Smooth muscle cell (in vitro differentiated cells): ENCODE data around the gene RGCC. TPM values are rescaled to one million over a fixed set of nuclear protein-coding genes. Genes with fewer than 3 reads are reported as not detected.

Experiments
- DNase-seq: peaks from one replicate; lab custom pipeline; 2025; ENCODE audit not compliant: unreplicated experiment; lab: John Stamatoyannopoulos, UW
- H2AFZ ChIP-seq: fragments of 200-600 bp; sonication (generic); 2 replicates; pipeline ENCODE4 v1.6.0; 2016; ENCODE audit warnings: antibody characterized with exemption, low read depth, mild to moderate bottlenecking
- H3F3A ChIP-seq: fragments of 200-600 bp; sonication (generic); 2 replicates; pipeline ENCODE4 v1.6.0; 2017; ENCODE audit warnings: antibody characterized with exemption, low read depth
- H3K27ac ChIP-seq: fragments of 200-600 bp; sonication (generic); 2 replicates; pipeline ENCODE4 v1.5.1; 2016; ENCODE audit warnings: low read depth, mild to moderate bottlenecking
- H3K27me3 ChIP-seq: fragments of 200-600 bp; sonication (generic); 2 replicates; pipeline ENCODE4 v1.6.1; 2016; ENCODE audit warnings: low read depth, mild to moderate bottlenecking
- H3K36me3 ChIP-seq: fragments of 200-600 bp; sonication (generic); 2 replicates; pipeline ENCODE4 v1.5.1; 2016; ENCODE audit warnings: low read depth
- H3K4me1 ChIP-seq: fragments of 200-600 bp; sonication (generic); 2 replicates; pipeline ENCODE4 v1.5.1; 2016; ENCODE audit warnings: low read depth
- H3K4me2 ChIP-seq: fragments of 200-600 bp; sonication (generic); 2 replicates; pipeline ENCODE4 v1.6.0; 2016; ENCODE audit warnings: mild to moderate bottlenecking
- H3K4me3 ChIP-seq: fragments of 200-600 bp; sonication (generic); 2 replicates; pipeline ENCODE4 v1.5.1; 2016; ENCODE audit warnings: mild to moderate bottlenecking
- H3K79me2 ChIP-seq: fragments of 200-600 bp; sonication (generic); 2 replicates; pipeline ENCODE4 v1.6.0; 2016; ENCODE audit warnings: low read depth, mild to moderate bottlenecking
- H3K9ac ChIP-seq: fragments of 200-600 bp; sonication (generic); 2 replicates; pipeline ENCODE4 v1.6.0; 2016; ENCODE audit warnings: low read depth
- H3K9me3 ChIP-seq: fragments of 200-600 bp; sonication (generic); replicated peaks from 2 replicates; pipeline ENCODE4 v1.5.1; 2016; ENCODE audit warnings: low read depth
- H4K20me1 ChIP-seq: fragments of 200-600 bp; sonication (generic); 2 replicates; pipeline ENCODE4 v1.6.0; 2016; ENCODE audit warnings: low read depth
- CTCF ChIP-seq: fragments of 200-600 bp; sonication (generic); IDR thresholded peaks from 2 replicates; pipeline ENCODE4 v1.5.1; 2017; ENCODE audit warnings: borderline replicate concordance, mild to moderate bottlenecking, antibody characterized with exemption; ENCODE audit not compliant: insufficient read depth, poor library complexity, severe bottlenecking
- WGBS: methylation state at CpG from one replicate; pipeline ENCODE4 v1.1.7; 2016; ENCODE audit warnings: low lambda C conversion rate; 5-methylcytosine and 5-hydroxymethylcytosine counted together
- polyA plus RNA-seq: library from polyadenylated mRNA; unstranded; fragments of >200 nt; fragmentation: Nextera tagmentation; extraction: Ambion mirVana; gene quantifications from 2 replicates; pipeline ENCODE4 v1.2.1, GENCODE V29; 2016
- total RNA-seq: library from RNA; depleted of rRNA; stranded (reverse); fragments of >200 nt; gene quantifications from 2 replicates; pipeline ENCODE4 v1.2.3, GENCODE V29; 2014

Gene RGCC
- total and polyA plus RNA-seq, 2 experiments from 2014 or later = 4.5 to 11.7 TPM

- no peaks in the 10 kb centered on the region for H3K36me3 ChIP-seq
- no peak overlapping the region for H2AFZ ChIP-seq
- no peaks in the 10 kb centered on the region for H3K79me2 ChIP-seq
- H3K4me3 ChIP-seq = no peak overlapping the region
- H3K27me3 ChIP-seq = no peaks in the 10 kb centered on the region
- H4K20me1 ChIP-seq = no peaks in the 10 kb centered on the region
- H3K4me2 ChIP-seq = no peak overlapping the region
- H3K9ac ChIP-seq = no peak overlapping the region
- no peaks in the 10 kb centered on the region for H3K4me1 ChIP-seq
- H3F3A ChIP-seq = no peaks in the 10 kb centered on the region
- H3K27ac ChIP-seq = no peak overlapping the region
- no peak for TF ChIP-seq CTCF
- no peaks in the 10 kb centered on the region for H3K9me3 ChIP-seq
- 79% methylated on average over 2 of the region's 2 CpGs for WGBS
- no peak for DNase-seq
Observed at GRCh38 chr13:41409611-41410010, 47.7 kb upstream of the RGCC start.

- no peaks in the 10 kb centered on the region for H3K79me2 ChIP-seq
- H2AFZ ChIP-seq = no peak overlapping the region
- no peaks in the 10 kb centered on the region for H3K36me3 ChIP-seq
- no peaks in the 10 kb centered on the region for H3K9me3 ChIP-seq
- no peak overlapping the region for H3K4me2 ChIP-seq
- no peaks in the 10 kb centered on the region for H4K20me1 ChIP-seq
- no peak overlapping the region for H3K4me3 ChIP-seq
- no peak overlapping the region for H3K9ac ChIP-seq
- 87% methylated on average over 5 of the region's 5 CpGs for WGBS
- TF ChIP-seq CTCF = no peak
- H3K27ac ChIP-seq = no peak overlapping the region
- no peaks in the 10 kb centered on the region for H3F3A ChIP-seq
- H3K4me1 ChIP-seq = no peaks in the 10 kb centered on the region
- H3K27me3 ChIP-seq = no peaks in the 10 kb centered on the region
- no peak for DNase-seq
Observed at GRCh38 chr13:41411060-41411459, 46.3 kb upstream of the RGCC start.

GRCh38 chr13:41411522-41411921, 45.8 kb upstream of the RGCC start:
- Histone ChIP-seq H4K20me1 (no peaks in the 10 kb centered on the region), H3K4me2 (no peak overlapping the region), H2AFZ (no peak overlapping the region), H3K36me3 (no peaks in the 10 kb centered on the region), H3K27me3 (no peaks in the 10 kb centered on the region), H3K27ac (no peak overlapping the region), H3K4me1 (no peaks in the 10 kb centered on the region), H3K9me3 (no peaks in the 10 kb centered on the region), H3K79me2 (no peaks in the 10 kb centered on the region), H3K9ac (no peak overlapping the region), H3F3A (no peaks in the 10 kb centered on the region), H3K4me3 (no peak overlapping the region)
- 41% methylated on average over 5 of the region's 5 CpGs for WGBS
- peak; percentile 46 for TF ChIP-seq CTCF
- DNase-seq = peak; percentile 1

- Histone ChIP-seq H3K4me1 (no peaks in the 10 kb centered on the region), H3K27me3 (no peaks in the 10 kb centered on the region), H4K20me1 (no peaks in the 10 kb centered on the region), H3K4me3 (no peak overlapping the region), H3K9me3 (no peaks in the 10 kb centered on the region), H2AFZ (no peak overlapping the region), H3K79me2 (no peaks in the 10 kb centered on the region), H3K4me2 (no peak overlapping the region), H3K27ac (no peak overlapping the region), H3K36me3 (no peaks in the 10 kb centered on the region), H3F3A (no peaks in the 10 kb centered on the region), H3K9ac (no peak overlapping the region)
- TF ChIP-seq CTCF = no peak
- DNase-seq = no peak
- WGBS = 92% methylated on average over 5 of the region's 5 CpGs
Observed at GRCh38 chr13:41413872-41414271, 43.5 kb upstream of the RGCC start.
